Stimulated activated naive CD8-positive, alpha-beta T cell treated with anti-CD3 and anti-CD28 coated beads, Interleukin-15, amount 100 ng/mL, for 72 hours (primary cell): ENCODE data around the gene FLNA.
"Not testable (repeated sequence)": the region's sequence is repeated elsewhere in the genome, so short reads cannot be mapped to it uniquely, and the experiment has no call there.

Source experiments
- ATAC-seq: fragments of 150-1000 bp; cut with Tn5 transposase; 2 replicates; pipeline ENCODE4 v1.10.0; 2021; ENCODE audit warnings: mild to moderate bottlenecking, moderate library complexity
- DNase-seq, 2 donors: peaks; one replicate each; pipeline ENCODE4 v3.0.0; 2021 to 2022
- H3K27ac Mint-ChIP-seq, 2 donors: one replicate each; pipeline ENCODE4 v1.8.0; 2022; ENCODE audit warnings: mild to moderate bottlenecking in 2 of 2, mixed read lengths in 2 of 2, moderate library complexity in 2 of 2
- H3K27me3 Mint-ChIP-seq: one replicate; pipeline ENCODE4 v1.8.0; 2022; ENCODE audit warnings: mixed read lengths
- H3K4me1 Mint-ChIP-seq: one replicate; pipeline ENCODE4 v1.8.0; 2022; ENCODE audit warnings: mild to moderate bottlenecking, mixed read lengths
- H3K4me3 Mint-ChIP-seq, 2 donors: one replicate each; pipeline ENCODE4 v1.8.0; 2022; ENCODE audit warnings: mild to moderate bottlenecking in 2 of 2, mixed read lengths in 2 of 2, moderate library complexity in 1 of 2
- H3K9me3 Mint-ChIP-seq, 2 donors: one replicate each; pipeline ENCODE4 v1.8.0; 2022; ENCODE audit warnings: mixed read lengths in 2 of 2

The FLNA gene

GRCh38 chrX:154402622-154403127 lies 28.2 kb upstream of the FLNA start:
- Mint-ChIP-seq H3K9me3 (no peaks in the 10 kb centered on the region), H3K27ac (no peak overlapping the region), H3K4me3 (no peak overlapping the region), H3K4me1 (peaks cover 31% of the 10 kb centered on the region), H3K27me3 (no peaks in the 10 kb centered on the region)
- ATAC-seq: no peak
- no peak for DNase-seq

GRCh38 chrX:154401918-154402621 lies 27.6 kb upstream of the FLNA start:
- Mint-ChIP-seq H3K27me3 (no peaks in the 10 kb centered on the region), H3K9me3 (no peaks in the 10 kb centered on the region), H3K4me1 (peaks cover 31% of the 10 kb centered on the region), H3K27ac (peak overlapping the region in 1 of 2 donors; percentile 63), H3K4me3 (no peak overlapping the region)
- ATAC-seq (no peak), DNase-seq (no peak)

GRCh38 chrX:154401045-154401799 lies 26.8 kb upstream of the FLNA start:
- no peaks in the 10 kb centered on the region for H3K27me3 Mint-ChIP-seq
- H3K4me1 Mint-ChIP-seq: peaks cover 31% of the 10 kb centered on the region
- ATAC-seq: no peak
- H3K4me3 Mint-ChIP-seq: peak overlapping the region in 1 of 2 donors; percentile 99
- peak overlapping the region in 1 of 2 donors; percentile 95 for H3K27ac Mint-ChIP-seq
- DNase-seq: no peak
- H3K9me3 Mint-ChIP-seq: no peaks in the 10 kb centered on the region

- peaks cover 31% of the 10 kb centered on the region for H3K4me1 Mint-ChIP-seq
- not testable (repeated sequence) for ATAC-seq, H3K27me3 Mint-ChIP-seq, DNase-seq, H3K9me3 Mint-ChIP-seq
- peak overlapping the region in 1 of 2 donors; percentile 99 for H3K27ac Mint-ChIP-seq
- peak overlapping the region; percentile 97 to 99 for H3K4me3 Mint-ChIP-seq
These were observed 26.0 kb upstream of the FLNA start for GRCh38 chrX:154400369-154400817.

GRCh38 chrX:154399527-154400368 lies 25.3 kb upstream of the FLNA start:
- H3K27me3 Mint-ChIP-seq: no peaks in the 10 kb centered on the region
- DNase-seq (peak in 1 of 2 donors; percentile 36), ATAC-seq (no peak)
- peak overlapping the region; percentile 97 to 99 for H3K4me3 Mint-ChIP-seq
- H3K9me3 Mint-ChIP-seq: no peaks in the 10 kb centered on the region
- peaks cover 31% of the 10 kb centered on the region for H3K4me1 Mint-ChIP-seq
- H3K27ac Mint-ChIP-seq: peak overlapping the region; percentile 99

GRCh38 chrX:154398668-154399526 lies 24.5 kb upstream of the FLNA start:
- Mint-ChIP-seq H3K27me3 (no peaks in the 10 kb centered on the region), H3K9me3 (no peaks in the 10 kb centered on the region), H3K4me3 (peak overlapping the region; percentile 97 to 99), H3K27ac (peak overlapping the region; percentile 99), H3K4me1 (peaks cover 31% of the 10 kb centered on the region)
- ATAC-seq (peak; percentile 47), DNase-seq (peak; percentile 71 to 86)

GRCh38 chrX:154397888-154398667 lies 23.6 kb upstream of the FLNA start, which contains the start of gene RPL10:
Gene RPL10, plus strand, starts transcription at chrX:154398377. Its CDS starts 143 bp downstream, at chrX:154398520.
- Mint-ChIP-seq H3K9me3 (no peaks in the 10 kb centered on the region), H3K27ac (peak within 1 kb of the TSS; percentile 99), H3K27me3 (no peaks in the 10 kb centered on the region), H3K4me1 (peaks cover 31% of the 10 kb centered on the region), H3K4me3 (peak within 1 kb of the TSS; percentile 97 to 99)
- DNase-seq: peak; percentile 88 to 96
- peak; percentile 88 for ATAC-seq

GRCh38 chrX:154396973-154397887 lies 22.8 kb upstream of the FLNA start:
- peak overlapping the region; percentile 97 to 99 for H3K4me3 Mint-ChIP-seq
- peak; percentile 65 for ATAC-seq
- H3K27me3 Mint-ChIP-seq: no peaks in the 10 kb centered on the region
- DNase-seq: peak in 1 of 2 donors; percentile 68
- H3K9me3 Mint-ChIP-seq: no peaks in the 10 kb centered on the region
- peaks cover 31% of the 10 kb centered on the region for H3K4me1 Mint-ChIP-seq
- peak overlapping the region; percentile 99 for H3K27ac Mint-ChIP-seq

GRCh38 chrX:154396363-154396762 lies 21.9 kb upstream of the FLNA start:
- not testable (repeated sequence) for ATAC-seq, DNase-seq, H3K27me3 Mint-ChIP-seq, H3K9me3 Mint-ChIP-seq
- Mint-ChIP-seq H3K4me1 (peaks cover 30% of the 10 kb centered on the region), H3K27ac (peak overlapping the region in 1 of 2 donors; percentile 48), H3K4me3 (peak overlapping the region in 1 of 2 donors; percentile 99)

- ATAC-seq: peak; percentile 75
- peak in 1 of 2 donors; percentile 23 for DNase-seq
- not testable (repeated sequence) for H3K9me3 Mint-ChIP-seq, H3K27ac Mint-ChIP-seq, H3K4me3 Mint-ChIP-seq, H3K27me3 Mint-ChIP-seq, H3K4me1 Mint-ChIP-seq
These were observed 15.6 kb upstream of the FLNA start for GRCh38 chrX:154389812-154390747.

GRCh38 chrX:154388649-154389048 lies 14.2 kb upstream of the FLNA start:
- not testable (repeated sequence) for H3K27ac Mint-ChIP-seq, H3K4me3 Mint-ChIP-seq, H3K27me3 Mint-ChIP-seq, DNase-seq, H3K9me3 Mint-ChIP-seq
- peak; percentile 50 for ATAC-seq
- peaks cover 11% of the 10 kb centered on the region for H3K4me1 Mint-ChIP-seq

- peaks cover 16% of the 10 kb centered on the region for H3K4me1 Mint-ChIP-seq
- ATAC-seq: peak; percentile 61
- DNase-seq, H3K4me3 Mint-ChIP-seq, H3K27ac Mint-ChIP-seq, H3K9me3 Mint-ChIP-seq, H3K27me3 Mint-ChIP-seq: not testable (repeated sequence)
These were observed 13.7 kb upstream of the FLNA start for GRCh38 chrX:154388094-154388493.
